Measurements from ENCODE around the gene LBX1. TPM values are rescaled to one million over a fixed set of nuclear protein-coding genes. Genes with fewer than 3 reads are reported as not detected.
"Not testable (repeated sequence)": the region's sequence is repeated elsewhere in the genome, so short reads cannot be mapped to it uniquely, and the experiment has no call there.

The LBX1 gene
- polyA plus RNA-seq, 2 donors, result not detected

DNA sequence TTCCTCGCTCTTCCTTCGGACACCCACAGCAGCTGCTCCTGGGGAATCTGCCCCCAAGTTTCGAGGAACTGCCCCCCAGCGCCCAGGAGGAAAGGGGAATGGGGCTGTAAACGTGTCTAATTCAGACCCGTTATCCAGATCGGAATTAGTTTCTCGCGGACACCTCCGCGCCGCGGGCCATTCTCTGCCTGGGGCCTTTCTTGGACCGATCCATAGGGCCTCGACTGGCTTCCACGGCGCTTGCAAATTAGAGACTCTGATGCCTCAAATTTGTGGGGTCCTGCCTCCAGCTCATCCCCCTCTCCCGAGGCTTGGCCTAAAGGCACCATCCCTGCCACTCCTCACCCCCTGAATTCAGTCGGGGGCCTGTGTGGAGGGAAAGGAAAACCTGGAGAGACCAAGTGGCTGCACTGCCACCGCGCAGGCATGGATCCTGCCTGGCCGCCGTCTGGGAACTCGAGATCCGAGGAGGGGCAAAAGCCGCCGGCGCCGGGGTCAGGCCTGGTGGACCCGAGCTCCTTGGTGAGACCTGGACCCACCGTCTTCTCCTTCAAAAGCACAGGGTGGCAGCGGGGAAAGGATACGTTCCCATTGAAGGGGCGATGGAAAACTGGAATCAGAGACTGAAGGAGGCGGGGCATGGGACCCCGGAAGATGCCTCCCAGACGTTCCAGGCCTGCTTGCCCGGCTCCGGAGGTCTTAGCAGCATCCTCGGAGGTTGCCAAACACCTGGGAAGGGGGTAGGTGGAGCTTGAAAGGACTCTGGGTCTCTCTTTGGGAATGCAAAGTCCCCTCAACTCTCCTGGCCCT, 13.7 kb downstream of the LBX1 start:
- WGBS, 2 donors, result 8 to 10% methylated on average over 40 of the region's 40 CpGs
- H3K4me3 ChIP-seq (ENCODE audit: low read depth in 1 of 2, low read length in 2 of 2), result no peak overlapping the region
- no peak overlapping the region for H3K27ac ChIP-seq (ENCODE audit: low read depth in 2 of 2, low read length in 1 of 2)
- H3K4me1 ChIP-seq (ENCODE audit: control insufficient read depth in 2 of 2, insufficient read depth in 2 of 2, low read length in 1 of 2), result peaks cover 7 to 10% of the 10 kb centered on the region in 2 donors
- no peaks in the 10 kb centered on the region for H3K9me3 ChIP-seq (ENCODE audit: control insufficient read depth in 2 of 2, insufficient read depth in 1 of 2, low read depth in 1 of 2, low read length in 1 of 2)
- no peaks in the 10 kb centered on the region for H3K36me3 ChIP-seq (ENCODE audit: control insufficient read depth in 2 of 2, insufficient read depth in 2 of 2, low read length in 1 of 2)
- H3K27me3 ChIP-seq (ENCODE audit: control insufficient read depth in 1 of 2, insufficient read depth in 2 of 2, low read length in 2 of 2), result peaks cover 0 to 35% of the 10 kb centered on the region in 2 donors

DNA sequence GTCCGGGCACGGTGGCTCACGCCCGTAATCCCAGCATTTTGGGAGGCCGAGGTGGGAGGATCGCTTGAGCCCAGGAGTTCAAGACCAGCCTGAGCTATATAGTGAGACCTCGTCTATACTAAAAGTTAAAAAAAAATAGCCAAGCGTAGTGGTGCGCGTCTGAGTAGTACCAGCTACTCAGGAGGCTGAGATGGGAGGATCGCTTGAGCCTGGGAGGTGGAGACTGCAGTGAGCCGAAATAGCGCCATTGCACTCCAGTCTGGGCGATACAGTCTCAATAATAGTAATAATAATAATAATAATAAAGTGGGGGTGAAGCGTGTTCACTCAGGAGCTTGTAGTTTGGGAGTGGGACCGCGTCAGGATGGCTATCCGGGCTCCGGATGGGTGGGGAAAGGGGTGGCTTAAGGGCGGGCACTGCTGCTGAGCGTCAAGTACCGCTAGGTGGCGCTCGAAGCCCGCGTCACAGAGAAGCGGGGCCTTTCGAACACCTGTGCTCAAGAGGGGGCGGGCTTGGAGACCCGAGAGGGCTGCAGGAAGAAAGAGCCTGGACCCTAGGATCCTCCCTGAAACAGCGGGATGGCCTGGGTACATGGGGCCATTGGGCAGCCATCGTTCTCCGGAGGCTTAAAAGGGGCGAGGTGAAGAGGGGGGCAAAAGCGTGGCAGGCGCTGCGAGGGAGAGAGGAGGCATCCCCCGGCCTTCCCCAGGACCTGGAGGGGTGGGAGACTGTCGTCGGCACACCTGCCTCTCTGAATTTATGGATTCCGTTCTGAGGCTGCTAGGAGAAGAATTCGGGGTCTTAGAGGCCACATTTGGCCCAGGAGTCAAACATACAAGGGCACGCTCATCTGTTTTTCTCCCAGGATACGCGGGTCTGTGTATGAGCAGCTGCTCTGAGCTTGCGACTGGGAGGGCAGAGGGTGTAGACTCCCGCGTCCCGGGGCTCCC, 14.5 kb downstream of the LBX1 start:
- peaks cover 0 to 35% of the 10 kb centered on the region in 2 donors for H3K27me3 ChIP-seq (ENCODE audit: control insufficient read depth in 1 of 2, insufficient read depth in 2 of 2, low read length in 2 of 2)
- H3K4me3 ChIP-seq (ENCODE audit: low read depth in 1 of 2, low read length in 2 of 2), result no peak overlapping the region
- no peaks in the 10 kb centered on the region for H3K9me3 ChIP-seq (ENCODE audit: control insufficient read depth in 2 of 2, insufficient read depth in 1 of 2, low read depth in 1 of 2, low read length in 1 of 2)
- H3K27ac ChIP-seq (ENCODE audit: low read depth in 2 of 2, low read length in 1 of 2), result no peak overlapping the region
- H3K4me1 ChIP-seq (ENCODE audit: control insufficient read depth in 2 of 2, insufficient read depth in 2 of 2, low read length in 1 of 2), result peaks cover 7 to 10% of the 10 kb centered on the region in 2 donors
- 9 to 13% methylated on average over 49 of the region's 49 CpGs for WGBS, 2 donors
- H3K36me3 ChIP-seq (ENCODE audit: control insufficient read depth in 2 of 2, insufficient read depth in 2 of 2, low read length in 1 of 2), result no peaks in the 10 kb centered on the region

DNA sequence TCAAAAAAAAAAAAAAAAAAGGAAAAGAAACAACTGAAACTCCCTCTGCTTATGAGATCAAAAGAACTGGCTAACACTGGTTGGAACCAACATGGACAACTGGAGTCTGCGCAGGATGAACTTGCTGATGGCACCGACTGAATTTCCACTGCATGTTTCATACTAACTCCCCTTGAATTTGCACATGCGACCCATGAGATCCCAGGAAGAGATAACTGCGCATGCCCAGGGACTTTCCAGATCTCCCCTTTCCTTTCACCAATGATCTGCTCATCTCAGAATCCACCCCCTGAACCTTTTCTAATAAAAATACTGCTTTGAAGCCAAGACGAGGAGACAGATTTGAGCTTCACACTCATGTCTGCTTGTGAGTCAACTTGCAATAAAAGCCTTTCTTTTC, 20.7 kb downstream of the LBX1 start:
- H3K4me3 ChIP-seq (ENCODE audit: low read depth in 1 of 2, low read length in 2 of 2), result no peak overlapping the region
- H3K27ac ChIP-seq (ENCODE audit: low read depth in 2 of 2, low read length in 1 of 2), result no peak overlapping the region
- no peaks in the 10 kb centered on the region for H3K9me3 ChIP-seq (ENCODE audit: control insufficient read depth in 2 of 2, insufficient read depth in 1 of 2, low read depth in 1 of 2, low read length in 1 of 2)
- H3K4me1 ChIP-seq (ENCODE audit: control insufficient read depth in 2 of 2, insufficient read depth in 2 of 2, low read length in 1 of 2), result no peaks in the 10 kb centered on the region
- H3K36me3 ChIP-seq (ENCODE audit: control insufficient read depth in 2 of 2, insufficient read depth in 2 of 2, low read length in 1 of 2), result no peaks in the 10 kb centered on the region
- peaks cover 0 to 16% of the 10 kb centered on the region in 2 donors for H3K27me3 ChIP-seq (ENCODE audit: control insufficient read depth in 1 of 2, insufficient read depth in 2 of 2, low read length in 2 of 2)
- 71 to 73% methylated on average over 5 of the region's 5 CpGs for WGBS, 2 donors

DNA sequence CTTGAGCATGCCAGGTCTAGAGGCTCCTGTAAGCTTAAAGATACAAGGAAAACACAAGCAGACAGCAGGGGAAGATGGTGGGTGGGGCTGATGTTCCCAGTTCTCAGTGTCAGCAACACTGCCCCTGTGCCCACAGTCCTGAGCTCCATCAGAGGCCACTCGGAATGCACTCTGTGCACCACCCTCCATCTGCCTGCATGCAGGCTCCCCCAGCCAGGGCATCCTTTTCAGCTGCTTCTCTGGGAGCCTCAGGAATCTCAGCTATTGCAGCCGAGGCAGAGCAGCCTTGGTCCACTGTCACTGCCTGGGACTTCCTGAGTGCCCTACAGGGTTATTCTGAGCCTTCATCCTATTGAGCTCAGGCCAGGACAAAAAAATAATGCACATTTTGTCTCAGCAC, 22.2 kb downstream of the LBX1 start:
- H3K36me3 ChIP-seq (ENCODE audit: control insufficient read depth in 2 of 2, insufficient read depth in 2 of 2, low read length in 1 of 2), result no peaks in the 10 kb centered on the region
- 45 to 57% methylated on average over 2 of the region's 2 CpGs for WGBS, 2 donors

DNA sequence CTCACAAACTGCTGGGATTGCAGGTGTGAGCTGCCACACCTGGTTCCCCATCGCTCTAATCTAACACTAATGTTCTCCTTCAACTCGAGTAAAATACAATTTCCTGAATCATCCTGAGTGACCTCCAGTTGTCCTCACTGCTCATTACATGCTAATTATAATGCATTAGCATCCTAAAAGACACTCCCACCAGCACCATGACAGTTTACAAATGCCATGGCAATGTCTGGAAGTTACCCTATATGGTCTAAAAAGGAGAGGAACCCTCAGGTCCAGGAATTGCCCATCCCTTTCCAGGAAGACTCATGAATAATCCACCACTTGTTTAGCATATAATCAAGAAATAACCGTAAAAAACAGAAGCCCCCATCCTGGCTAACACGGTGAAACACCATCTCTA, 26.6 kb downstream of the LBX1 start:
- H3K27me3 ChIP-seq (ENCODE audit: control insufficient read depth in 1 of 2, insufficient read depth in 2 of 2, low read length in 2 of 2); H3K4me1 ChIP-seq (ENCODE audit: control insufficient read depth in 2 of 2, insufficient read depth in 2 of 2, low read length in 1 of 2); H3K36me3 ChIP-seq (ENCODE audit: control insufficient read depth in 2 of 2, insufficient read depth in 2 of 2, low read length in 1 of 2); H3K9me3 ChIP-seq (ENCODE audit: control insufficient read depth in 2 of 2, insufficient read depth in 1 of 2, low read depth in 1 of 2, low read length in 1 of 2); H3K4me3 ChIP-seq (ENCODE audit: low read depth in 1 of 2, low read length in 2 of 2); H3K27ac ChIP-seq (ENCODE audit: low read depth in 2 of 2, low read length in 1 of 2): not testable (repeated sequence)
- 73 to 74% methylated on average over 4 of the region's 4 CpGs for WGBS, 2 donors

More for the DNA sequence above, 22.2 kb downstream of the LBX1 start:
- Histone ChIP-seq H3K9me3 (ENCODE audit: control insufficient read depth in 2 of 2, insufficient read depth in 1 of 2, low read depth in 1 of 2, low read length in 1 of 2) (no peaks in the 10 kb centered on the region), H3K27me3 (ENCODE audit: control insufficient read depth in 1 of 2, insufficient read depth in 2 of 2, low read length in 2 of 2) (peaks cover 0 to 10% of the 10 kb centered on the region in 2 donors), H3K4me3 (ENCODE audit: low read depth in 1 of 2, low read length in 2 of 2) (no peak overlapping the region), H3K27ac (ENCODE audit: low read depth in 2 of 2, low read length in 1 of 2) (no peak overlapping the region), H3K4me1 (ENCODE audit: control insufficient read depth in 2 of 2, insufficient read depth in 2 of 2, low read length in 1 of 2) (no peaks in the 10 kb centered on the region)

DNA sequence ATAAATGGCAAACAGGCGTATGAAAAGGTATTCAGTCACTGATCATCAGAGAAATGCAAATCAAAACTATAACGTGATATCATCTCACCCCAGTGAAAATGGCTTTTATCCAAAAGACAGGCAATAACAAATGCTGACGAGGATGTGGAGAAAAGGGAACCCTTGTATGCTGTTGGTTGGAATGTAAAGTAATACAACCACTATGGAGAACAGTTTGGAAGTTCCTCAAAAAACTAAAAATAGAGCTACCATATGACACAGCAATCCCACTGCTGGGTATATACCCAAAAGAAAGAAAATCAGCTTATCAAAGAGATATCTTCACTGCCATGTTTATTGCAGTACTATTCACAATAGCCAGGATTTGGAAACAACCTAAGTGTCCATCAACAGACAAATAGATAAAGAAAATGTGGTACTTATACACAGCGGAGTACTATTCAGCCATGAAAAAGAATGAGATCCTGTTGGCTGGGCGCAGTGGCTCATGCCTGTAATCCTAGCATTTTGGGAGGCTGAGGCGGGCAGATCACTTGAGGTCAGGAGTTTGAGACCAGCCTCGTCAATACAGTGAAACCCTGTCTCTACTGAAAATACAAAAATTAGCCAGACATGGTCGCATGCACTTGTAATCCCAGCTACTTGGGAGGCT, 30.8 kb downstream of the LBX1 start:
- H3K27me3 ChIP-seq (ENCODE audit: control insufficient read depth in 1 of 2, insufficient read depth in 2 of 2, low read length in 2 of 2); H3K9me3 ChIP-seq (ENCODE audit: control insufficient read depth in 2 of 2, insufficient read depth in 1 of 2, low read depth in 1 of 2, low read length in 1 of 2); H3K27ac ChIP-seq (ENCODE audit: low read depth in 2 of 2, low read length in 1 of 2); H3K36me3 ChIP-seq (ENCODE audit: control insufficient read depth in 2 of 2, insufficient read depth in 2 of 2, low read length in 1 of 2); H3K4me1 ChIP-seq (ENCODE audit: control insufficient read depth in 2 of 2, insufficient read depth in 2 of 2, low read length in 1 of 2); H3K4me3 ChIP-seq (ENCODE audit: low read depth in 1 of 2, low read length in 2 of 2): not testable (repeated sequence)
- WGBS, 2 donors, result 80 to 81% methylated on average over 8 of the region's 8 CpGs

DNA sequence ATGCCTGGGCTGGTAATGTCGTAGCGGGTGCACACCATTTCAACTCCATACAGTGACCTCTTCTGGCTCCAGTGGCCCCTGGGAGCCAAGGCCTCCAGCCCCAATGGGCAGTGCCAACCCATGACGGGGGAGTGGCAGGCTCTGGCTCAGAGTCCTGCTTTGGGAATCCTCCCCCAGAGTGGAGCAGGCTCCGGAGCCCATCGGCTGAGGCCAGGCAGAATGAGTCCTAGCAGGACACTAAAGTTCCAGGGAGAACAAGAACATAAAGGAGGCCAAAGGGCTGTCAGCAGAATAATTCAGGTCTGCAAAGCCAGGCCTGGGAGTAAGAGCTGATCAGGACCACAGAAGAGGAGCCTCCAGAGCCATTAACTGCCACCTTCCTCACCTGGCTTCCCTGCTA, 33.3 kb downstream of the LBX1 start:
- peaks cover 0 to 5% of the 10 kb centered on the region in 2 donors for H3K4me1 ChIP-seq (ENCODE audit: control insufficient read depth in 2 of 2, insufficient read depth in 2 of 2, low read length in 1 of 2)
- 79 to 84% methylated on average over 5 of the region's 5 CpGs for WGBS, 2 donors
- no peak overlapping the region for H3K27ac ChIP-seq (ENCODE audit: low read depth in 2 of 2, low read length in 1 of 2)
- no peaks in the 10 kb centered on the region for H3K27me3 ChIP-seq (ENCODE audit: control insufficient read depth in 1 of 2, insufficient read depth in 2 of 2, low read length in 2 of 2)
- no peaks in the 10 kb centered on the region for H3K36me3 ChIP-seq (ENCODE audit: control insufficient read depth in 2 of 2, insufficient read depth in 2 of 2, low read length in 1 of 2)
- H3K4me3 ChIP-seq (ENCODE audit: low read depth in 1 of 2, low read length in 2 of 2), result no peak overlapping the region
- H3K9me3 ChIP-seq (ENCODE audit: control insufficient read depth in 2 of 2, insufficient read depth in 1 of 2, low read depth in 1 of 2, low read length in 1 of 2), result no peaks in the 10 kb centered on the region

DNA sequence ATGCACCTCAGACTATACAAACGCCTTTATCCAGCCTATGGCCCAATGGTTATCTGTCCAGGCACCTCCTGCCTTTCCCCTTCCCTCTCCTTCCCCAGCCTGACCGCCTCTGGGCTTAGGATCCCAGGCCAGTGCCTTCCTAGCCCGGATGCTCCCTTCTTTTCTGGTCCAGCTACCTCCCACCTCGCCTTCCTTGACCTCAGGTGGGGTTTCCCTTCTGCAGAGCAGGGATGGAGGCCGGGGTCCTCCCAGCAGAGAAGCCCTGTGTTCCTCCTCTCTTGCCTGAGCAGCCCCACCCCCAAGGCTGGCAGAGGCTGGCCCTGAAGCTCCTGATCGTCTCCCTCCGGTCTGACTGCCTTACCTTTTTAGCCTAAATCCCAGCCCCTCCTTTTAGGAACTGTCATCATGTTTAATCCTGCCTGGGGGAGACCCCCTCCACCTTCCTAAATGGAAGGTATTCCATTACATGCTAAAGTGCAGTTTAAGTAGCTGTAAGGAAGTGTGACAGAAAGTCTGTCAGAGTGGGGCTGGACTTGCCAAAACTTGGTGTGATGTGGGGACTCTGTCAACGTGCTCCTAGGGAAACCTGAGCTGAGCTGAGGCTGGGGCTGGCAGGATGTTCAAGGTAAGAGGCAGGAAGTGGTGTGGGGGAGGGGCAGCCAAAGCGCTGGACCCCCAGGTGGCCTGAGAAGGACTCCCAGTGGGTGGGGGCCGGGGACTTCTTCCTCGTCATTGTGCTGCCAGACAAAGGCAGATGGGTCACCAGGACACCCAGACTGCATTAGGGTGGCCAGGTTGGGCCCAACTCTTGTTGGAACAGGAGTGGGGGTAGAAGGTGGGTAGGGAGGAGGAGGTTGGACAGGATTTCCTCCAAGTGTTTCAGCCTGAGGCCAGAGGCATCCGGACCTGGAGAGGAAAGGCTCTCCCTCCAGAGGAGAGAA, 39.5 kb downstream of the LBX1 start:
- 49 to 50% methylated on average over 12 of the region's 12 CpGs for WGBS, 2 donors
- H3K36me3 ChIP-seq (ENCODE audit: control insufficient read depth in 2 of 2, insufficient read depth in 2 of 2, low read length in 1 of 2), result no peaks in the 10 kb centered on the region
- H3K27me3 ChIP-seq (ENCODE audit: control insufficient read depth in 1 of 2, insufficient read depth in 2 of 2, low read length in 2 of 2), result no peaks in the 10 kb centered on the region
- H3K27ac ChIP-seq (ENCODE audit: low read depth in 2 of 2, low read length in 1 of 2), result no peak overlapping the region
- H3K9me3 ChIP-seq (ENCODE audit: control insufficient read depth in 2 of 2, insufficient read depth in 1 of 2, low read depth in 1 of 2, low read length in 1 of 2), result no peaks in the 10 kb centered on the region
- peaks cover 0 to 9% of the 10 kb centered on the region in 2 donors for H3K4me1 ChIP-seq (ENCODE audit: control insufficient read depth in 2 of 2, insufficient read depth in 2 of 2, low read length in 1 of 2)
- no peak overlapping the region for H3K4me3 ChIP-seq (ENCODE audit: low read depth in 1 of 2, low read length in 2 of 2)

All from esophagus (tissue), 2 donors.